K562 (cell line): ENCODE measurements around the gene GALNT7. TPM values are rescaled to one million over a fixed set of nuclear protein-coding genes. Genes with fewer than 3 reads are reported as not detected.

Experiments used
- CHAMP1 ChIP-seq: fragments of 450-650 bp; IDR thresholded peaks from 2 replicates; pipeline ENCODE4 v1.6.1; 2016; ENCODE audit warnings: mild to moderate bottlenecking
- FOSL1 ChIP-seq: fragments of 200-800 bp; sonication (Bioruptor generic); conservative IDR thresholded peaks from 2 replicates; pipeline ENCODE4 v1.6.1; 2016; ENCODE audit warnings: missing genetic modification characterization, missing compliant biosample characterization
- PBX2 ChIP-seq, 2 experiments: IDR thresholded peaks in 1 of 2; conservative IDR thresholded peaks in 1 of 2; 2 replicates each; pipeline ENCODE4 v1.6.1; 2016; ENCODE audit warnings: low read depth in 2 of 2, mild to moderate bottlenecking in 1 of 2, missing compliant biosample characterization in 1 of 2, missing genetic modification characterization in 1 of 2, moderate library complexity in 1 of 2
- SIN3B ChIP-seq: fragments of 450-650 bp; IDR thresholded peaks from 2 replicates; pipeline ENCODE4 v1.6.1; 2017; ENCODE audit warnings: low read depth, mild to moderate bottlenecking, moderate library complexity
- ZBTB40 ChIP-seq, 2 experiments: fragments of 450-650 bp in 1 of 2; sonication (generic) in 1 of 2; formaldehyde crosslinking in 1 of 2; IDR thresholded peaks; 2 replicates each; pipeline versions ENCODE4 v1.7.1 to v1.9.0; 2016 to 2022; ENCODE audit warnings: inconsistent platforms in 1 of 2, mild to moderate bottlenecking in 1 of 2, missing genetic modification reagents in 1 of 2
- ZBTB49 ChIP-seq: sonication (generic); formaldehyde crosslinking; IDR thresholded peaks from 2 replicates; pipeline ENCODE4 v1.8.0; 2022; ENCODE audit warnings: missing genetic modification reagents, mild to moderate bottlenecking, borderline replicate concordance
- ZNF76 ChIP-seq: fragments of 250-450 bp; sonication (Bioruptor Pico); IDR thresholded peaks from 2 replicates; pipeline ENCODE4 v1.4.0; 2020; ENCODE audit warnings: mild to moderate bottlenecking, moderate library complexity, borderline replicate concordance
- polyA plus RNA-seq, 8 experiments: library from polyadenylated mRNA; depleted of rRNA in 4 of 8; stranded (reverse) in 5 of 8; unstranded in 3 of 8; fragments of >200 nt; fragmentation: Nextera tagmentation in 2 of 8; fragmentation: Illumina TruSeq in 1 of 8; extraction: Ambion mirVana in 2 of 8; extraction: Trizol in 1 of 8; gene quantifications; 2 replicates each; pipeline versions ENCODE4 v1.2.1 to v1.2.3, GENCODE V29; 2011 to 2014; ENCODE audit warnings: inconsistent platforms in 1 of 8, missing spikeins in 1 of 8
- total RNA-seq, 7 experiments: library from RNA; depleted of rRNA in 6 of 7; stranded (reverse); fragments of >200 nt in 6 of 7; fragmentation: Illumina TruSeq in 2 of 7; extraction: Trizol in 2 of 7; gene quantifications; 2 replicates each; pipeline versions ENCODE4 v1.2.1 to v1.2.3, GENCODE V29; 2011 to 2021; ENCODE audit warnings: low replicate concordance in 1 of 7

GALNT7 gene
- total and polyA plus RNA-seq, 9 of the 15 experiments (the other 6 are each of a cell fraction or from before 2014, with no cell fraction given), result 16.7 to 38.7 (median 31.1) TPM

DNA sequence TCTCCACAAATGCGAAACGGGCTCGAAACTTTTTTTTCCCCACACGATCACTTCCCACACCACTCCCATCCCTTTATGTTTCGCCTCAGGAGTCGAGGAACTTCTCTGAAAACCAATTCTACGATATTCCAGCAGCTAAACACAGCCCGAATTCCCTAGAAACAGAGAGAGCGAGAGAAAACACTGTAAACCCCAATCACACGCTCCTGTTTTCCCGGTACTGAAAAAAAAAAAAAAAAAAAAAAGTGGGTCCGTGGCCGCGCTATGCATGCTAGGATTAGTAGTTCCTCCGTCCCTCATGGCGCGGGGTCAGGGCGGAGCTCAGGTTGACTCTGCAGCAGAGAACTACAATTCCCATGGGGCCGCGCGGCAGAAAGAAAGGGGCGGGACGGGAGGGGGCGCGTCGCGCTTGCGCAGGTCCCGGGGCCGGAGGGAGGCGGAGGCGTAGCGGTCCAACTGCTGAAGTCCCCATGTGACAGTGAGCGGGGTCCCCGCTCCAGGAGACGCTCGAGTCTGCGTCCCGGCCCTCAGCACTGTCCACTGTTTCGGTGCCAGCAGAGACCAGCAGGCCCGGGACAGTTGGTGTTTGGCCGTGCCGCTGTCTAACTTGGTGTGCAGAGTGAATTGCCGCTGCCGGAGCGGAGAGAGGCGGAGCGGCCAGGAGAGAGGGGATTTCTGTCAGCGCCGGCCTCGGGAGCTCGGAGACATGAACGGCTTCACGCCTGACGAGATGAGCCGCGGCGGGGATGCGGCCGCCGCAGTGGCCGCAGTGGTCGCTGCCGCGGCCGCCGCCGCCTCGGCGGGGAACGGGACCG lies 202.1 kb downstream of the GALNT7 start, which contains the start of gene SAP30 (continued):
- TF ChIP-seq ZBTB40 (IDR thresholded peaks at IDR 0.05) (peak; percentile 74), ZBTB40 (CRISPR knock-in tag; IDR thresholded peaks at IDR 0.05) (no peak), ZNF76 (CRISPR knock-in tag) (no peak), FOSL1 (tag) (no peak), ZBTB49 (CRISPR knock-in tag) (no peak), SIN3B (0 out of 2 replicates have a peak, but pooled peaks have one; percentile 32), PBX2 (CRISPR knock-in tag; IDR thresholded peaks at IDR 0.05; ENCODE audit: low read depth) (no peak), PBX2 (tag; conservative IDR thresholded peaks at IDR 0.05; ENCODE audit: low read depth) (no peak), CHAMP1 (no peak)
